NCI-H146 (cell line): ENCODE results near the gene MRPS2.
"Not testable (repeated sequence)": the region's sequence is repeated elsewhere in the genome, so short reads cannot be mapped to it uniquely, and the experiment has no call there.

Experiments used
- DNase-seq: peaks from one replicate; lab custom pipeline; 2025; lab: John Stamatoyannopoulos, UW

MRPS2 gene

DNA sequence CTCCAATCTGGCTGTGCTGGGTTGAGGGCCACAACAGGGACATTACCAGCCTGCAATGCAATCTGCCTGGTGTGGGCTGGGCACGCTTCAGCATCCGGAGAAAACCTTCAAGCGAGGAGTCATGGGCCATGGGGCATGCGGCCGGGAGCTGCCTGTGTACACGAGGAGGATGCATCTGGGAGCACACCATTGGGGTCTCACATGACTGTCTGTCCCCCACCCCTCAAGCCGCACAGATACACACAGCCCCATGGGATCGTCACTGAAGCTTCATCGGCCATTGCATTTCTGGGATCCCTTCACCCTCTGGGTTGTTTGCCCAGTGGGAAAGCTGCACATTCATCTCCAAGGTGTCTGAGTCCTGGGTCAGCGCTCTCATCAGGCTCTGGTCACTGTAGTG, 30.6 kb downstream of the MRPS2 start:
- DNase-seq = no peak

DNA sequence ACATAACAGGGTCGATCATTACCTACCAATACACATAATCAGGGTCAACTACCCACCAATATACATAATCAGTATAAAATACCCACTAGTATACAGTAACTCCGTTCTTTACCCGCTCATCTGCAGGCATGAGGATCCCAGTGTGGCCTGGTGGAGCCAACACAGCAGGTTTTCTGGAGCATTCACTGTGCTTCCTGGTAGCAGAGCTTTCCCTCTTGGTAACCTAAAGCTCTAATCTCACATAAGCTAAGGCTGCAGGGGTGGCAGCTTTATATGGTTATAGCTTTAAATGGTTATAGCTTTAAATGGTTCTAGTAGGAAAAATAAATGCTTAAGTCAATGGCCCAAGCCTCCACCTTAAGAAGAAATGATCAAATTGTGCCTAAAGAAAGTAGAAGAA, 32.6 kb downstream of the MRPS2 start:
- DNase-seq = no peak

- DNase-seq = no peak
These were observed 33.2 kb downstream of the MRPS2 start for GRCh38 chr9:135533674-135534073.

DNA sequence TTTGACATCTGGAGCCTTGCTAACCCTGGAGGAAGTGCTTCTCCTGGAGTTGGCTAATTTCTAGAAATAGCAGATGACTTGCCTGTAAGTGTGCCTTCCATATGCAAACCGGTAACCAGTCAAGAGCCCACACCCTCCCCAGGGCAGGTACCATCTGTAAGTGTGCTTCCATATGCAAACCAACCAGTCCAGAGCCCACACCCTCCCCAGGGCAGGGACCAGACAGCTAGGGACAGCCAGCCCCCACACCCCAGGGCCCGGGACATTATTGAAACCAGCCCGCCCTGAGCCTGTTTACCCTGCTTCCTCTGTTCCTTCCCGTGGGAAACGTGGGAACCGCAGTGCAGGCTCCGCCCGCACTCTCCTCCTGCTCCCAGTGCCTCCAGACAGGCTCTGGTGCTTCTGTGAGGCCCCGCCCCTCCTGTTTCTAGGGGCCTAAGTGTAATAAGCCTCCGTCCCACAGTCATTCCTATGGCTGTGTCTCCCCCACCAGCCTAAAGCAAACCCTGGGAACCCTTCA, 33.8 kb downstream of the MRPS2 start:
- DNase-seq = not testable (repeated sequence)

- DNase-seq = not testable (repeated sequence)
These were observed 34.3 kb downstream of the MRPS2 start for GRCh38 chr9:135534826-135535225.

- not testable (repeated sequence) for DNase-seq
These were observed 35.1 kb downstream of the MRPS2 start for GRCh38 chr9:135535631-135536030.

- no peak for DNase-seq
These were observed 35.7 kb downstream of the MRPS2 start for GRCh38 chr9:135536216-135536615.

- not testable (repeated sequence) for DNase-seq
These were observed 42.9 kb downstream of the MRPS2 start for GRCh38 chr9:135543262-135543894.

GRCh38 chr9:135544981-135545635, 44.6 kb downstream of the MRPS2 start:
- DNase-seq = no peak

- DNase-seq = not testable (repeated sequence)
These were observed 45.2 kb downstream of the MRPS2 start, which contains the start of gene OBP2A for GRCh38 chr9:135545646-135546176. OBP2A (plus strand) TSS chr9:135546126; CDS start chr9:135546181, 55 bp downstream.

DNA sequence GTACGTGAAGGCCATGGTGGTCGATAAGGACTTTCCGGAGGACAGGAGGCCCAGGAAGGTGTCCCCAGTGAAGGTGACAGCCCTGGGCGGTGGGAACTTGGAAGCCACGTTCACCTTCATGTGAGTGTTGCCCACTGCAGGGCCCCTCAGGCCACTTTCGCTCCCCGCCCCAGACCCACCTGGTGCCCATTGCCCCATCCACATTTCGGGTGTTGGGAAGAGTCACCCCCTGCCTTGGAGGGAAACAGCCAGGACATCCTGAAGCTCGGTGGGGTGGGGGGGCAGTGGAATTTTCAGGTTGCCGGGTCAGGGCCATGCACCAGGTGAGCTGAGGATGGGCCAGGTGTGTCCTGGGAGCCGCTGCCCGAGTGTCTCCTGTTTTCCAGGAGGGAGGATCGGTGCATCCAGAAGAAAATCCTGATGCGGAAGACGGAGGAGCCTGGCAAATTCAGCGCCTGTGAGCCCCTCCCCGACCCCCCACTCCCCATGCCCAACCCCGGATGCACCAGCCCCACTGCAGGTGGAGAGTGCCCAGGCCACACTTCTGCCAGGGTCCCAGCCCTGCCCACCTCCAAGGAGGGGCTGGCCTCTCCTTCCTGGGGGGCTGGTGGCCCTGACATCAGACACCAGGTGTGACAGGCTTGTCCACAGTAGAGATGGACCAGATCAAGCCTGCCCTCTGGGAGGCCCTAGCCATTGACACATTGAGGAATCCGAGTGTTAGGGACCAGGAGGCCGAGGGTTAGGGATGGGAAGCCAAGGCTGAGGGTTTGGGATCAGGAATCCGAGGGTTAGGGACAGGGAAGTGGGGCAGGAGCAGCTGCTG, 46.5 kb downstream of the MRPS2 start:
- DNase-seq = not testable (repeated sequence)

DNA sequence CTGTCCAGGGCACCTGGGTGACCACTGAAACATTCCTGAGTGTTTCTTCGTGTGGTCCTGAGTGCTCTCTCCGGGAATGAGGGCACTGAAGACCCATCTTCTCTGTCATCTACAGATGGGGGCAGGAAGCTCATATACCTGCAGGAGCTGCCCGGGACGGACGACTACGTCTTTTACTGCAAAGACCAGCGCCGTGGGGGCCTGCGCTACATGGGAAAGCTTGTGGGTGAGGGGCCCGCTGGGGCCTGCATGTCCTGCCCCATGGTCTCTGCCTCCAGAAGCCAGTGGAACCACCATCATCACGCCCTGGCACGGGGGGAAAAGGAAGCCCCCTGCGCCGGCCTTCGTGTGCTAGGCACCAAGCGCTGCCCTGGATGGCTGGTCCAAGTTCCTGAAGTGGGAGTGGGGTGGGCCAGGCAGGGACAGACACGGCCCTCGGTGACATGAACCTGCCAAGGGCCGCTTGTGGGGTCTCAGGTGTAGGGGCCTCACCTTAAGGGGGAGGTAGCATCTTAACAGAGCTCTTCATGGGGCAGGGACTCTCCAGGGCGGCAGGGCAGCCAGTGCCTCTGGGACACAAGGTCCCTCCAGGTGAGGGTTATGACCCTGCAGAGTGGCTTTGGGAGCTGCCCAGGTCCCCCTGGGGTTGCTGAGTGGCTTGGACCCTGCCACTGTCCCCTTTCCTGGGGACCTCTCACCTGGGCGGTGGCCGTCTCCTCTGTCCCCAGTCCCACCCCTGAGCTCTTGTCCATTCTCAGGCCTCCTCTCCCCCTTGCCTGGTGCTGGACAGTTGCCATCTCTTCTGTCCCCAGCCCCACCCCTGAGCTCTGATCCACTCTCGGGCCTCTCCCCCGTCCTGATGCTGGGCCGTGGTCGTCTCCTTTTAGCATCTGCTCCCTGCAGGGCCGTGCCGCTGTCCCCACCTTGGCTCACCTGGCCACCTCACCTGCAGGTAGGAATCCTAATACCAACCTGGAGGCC, 47.6 kb downstream of the MRPS2 start:
- no peak for DNase-seq

DNA sequence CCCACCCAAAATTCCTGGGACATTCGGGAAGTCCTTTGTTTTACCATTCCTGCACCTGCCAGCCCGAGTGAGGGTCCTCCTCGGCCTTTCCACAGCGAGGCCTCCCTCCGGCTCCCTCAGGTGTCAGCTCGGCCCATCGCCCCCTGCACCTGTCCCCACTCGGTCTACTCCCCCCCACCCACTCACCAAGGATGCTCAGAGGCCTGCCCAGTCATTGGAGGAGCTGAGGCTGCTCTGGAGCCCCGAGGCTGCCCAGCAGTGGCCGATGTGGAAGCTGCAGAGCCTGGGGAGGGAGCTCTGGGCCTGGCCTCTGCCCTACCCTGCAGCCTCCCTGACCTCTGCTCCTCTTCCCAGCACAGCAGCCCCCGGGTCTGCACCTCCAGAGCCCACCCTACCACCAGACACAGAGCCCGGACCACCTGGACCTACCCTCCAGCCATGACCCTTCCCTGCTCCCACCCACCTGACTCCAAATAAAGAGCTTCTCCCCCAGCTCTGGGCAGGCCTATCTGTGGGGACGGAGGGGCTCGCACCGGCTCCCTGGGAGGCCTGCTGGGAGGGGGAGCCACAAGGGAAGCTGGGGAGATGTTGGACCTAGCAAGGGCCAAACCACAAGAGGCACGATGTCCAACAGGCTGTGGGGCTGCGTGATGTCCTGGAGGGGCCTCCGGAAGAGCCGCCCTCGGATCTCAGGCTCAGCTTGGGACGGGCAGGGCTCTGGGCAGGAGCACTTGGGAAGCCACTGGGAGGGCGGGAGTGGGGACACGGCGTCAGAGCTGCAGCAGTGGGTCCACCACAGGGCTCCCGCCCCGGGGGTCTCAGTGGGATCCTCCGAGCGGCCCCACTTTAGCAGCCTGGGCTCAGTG, 49.2 kb downstream of the MRPS2 start:
- DNase-seq = not testable (repeated sequence)

DNA sequence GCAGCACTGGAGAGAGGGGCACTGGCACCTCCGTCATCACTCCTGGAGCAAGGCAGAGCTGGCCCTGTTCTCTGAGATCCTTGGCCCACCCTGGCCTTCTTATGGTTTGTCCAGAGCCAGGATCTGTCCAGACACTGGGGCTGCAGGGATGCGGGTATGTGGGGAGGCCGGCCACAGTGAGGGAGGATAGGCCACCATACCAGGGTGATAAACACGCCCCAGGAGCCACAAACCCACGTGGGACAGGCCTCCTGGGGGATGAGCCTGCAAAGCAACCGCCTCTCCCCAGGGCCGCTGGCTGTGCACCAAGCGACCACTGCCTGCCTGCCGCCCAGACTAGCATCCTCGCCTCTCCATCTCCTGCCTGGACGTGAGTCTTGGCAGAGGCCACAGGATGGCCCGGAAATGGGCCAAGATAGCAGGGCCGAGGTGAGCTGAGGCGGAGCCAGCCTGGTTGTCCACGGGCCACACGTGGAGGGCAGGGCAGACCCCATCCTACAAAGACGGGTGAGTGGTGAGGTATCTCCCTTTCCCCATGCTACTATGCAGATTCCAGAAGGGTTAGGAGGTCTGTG, 49.9 kb downstream of the MRPS2 start:
- no peak for DNase-seq

GRCh38 chr9:135551031-135551430, 50.5 kb downstream of the MRPS2 start:
- DNase-seq = no peak

DNA sequence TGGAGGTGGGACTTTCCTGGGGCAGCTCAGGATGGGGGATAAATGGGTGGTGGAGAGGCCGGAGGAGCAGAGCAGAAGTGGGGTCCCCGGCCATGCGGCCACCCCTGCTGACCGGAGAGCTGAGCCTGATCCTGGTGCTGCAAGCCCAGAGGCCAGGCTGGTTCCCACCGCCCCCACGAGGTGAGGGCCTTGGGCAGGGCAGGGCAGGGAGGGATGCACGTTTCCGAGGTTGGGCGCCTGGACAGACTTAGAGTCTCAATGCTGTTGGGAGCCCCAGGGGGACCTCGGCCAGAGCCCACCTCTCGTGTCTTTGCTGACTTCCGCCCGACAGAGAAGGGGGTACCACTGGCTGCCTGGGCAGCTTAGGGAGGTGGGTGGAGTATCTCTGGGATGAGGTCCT, 51.0 kb downstream of the MRPS2 start:
- DNase-seq = no peak

DNA sequence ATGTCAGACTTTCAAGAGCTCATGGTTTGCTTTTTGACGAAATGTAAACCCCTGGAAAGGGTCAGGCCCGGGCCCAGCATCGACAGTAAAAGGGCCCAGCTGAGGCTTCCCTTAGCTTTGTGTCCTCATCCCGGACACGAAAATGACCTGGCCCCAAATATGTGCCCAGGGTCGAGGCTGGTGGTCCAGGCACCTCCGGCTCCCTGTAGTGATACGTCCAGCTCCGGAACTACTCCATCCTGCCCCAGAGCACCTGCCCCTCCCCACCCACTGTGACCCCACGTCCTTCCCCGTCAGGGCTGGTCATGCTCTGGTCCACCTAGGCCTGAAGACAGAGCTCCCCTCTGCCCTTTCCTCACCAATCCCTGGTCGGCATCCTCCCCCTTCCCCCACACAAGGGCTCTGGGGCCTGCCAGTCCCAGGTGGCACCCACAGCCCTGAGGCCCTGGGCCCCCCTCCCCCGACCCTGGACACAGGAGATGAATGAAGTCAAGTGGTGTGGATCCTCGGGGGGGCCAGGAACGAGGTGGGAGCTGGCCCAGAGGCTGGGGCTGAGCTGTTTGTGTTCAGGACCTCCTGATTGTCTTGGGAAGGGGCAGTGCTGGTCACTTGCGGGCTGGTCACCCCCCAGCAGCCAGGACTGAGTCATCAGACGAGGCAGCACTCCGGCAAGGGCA, 51.7 kb downstream of the MRPS2 start:
- no peak for DNase-seq

DNA sequence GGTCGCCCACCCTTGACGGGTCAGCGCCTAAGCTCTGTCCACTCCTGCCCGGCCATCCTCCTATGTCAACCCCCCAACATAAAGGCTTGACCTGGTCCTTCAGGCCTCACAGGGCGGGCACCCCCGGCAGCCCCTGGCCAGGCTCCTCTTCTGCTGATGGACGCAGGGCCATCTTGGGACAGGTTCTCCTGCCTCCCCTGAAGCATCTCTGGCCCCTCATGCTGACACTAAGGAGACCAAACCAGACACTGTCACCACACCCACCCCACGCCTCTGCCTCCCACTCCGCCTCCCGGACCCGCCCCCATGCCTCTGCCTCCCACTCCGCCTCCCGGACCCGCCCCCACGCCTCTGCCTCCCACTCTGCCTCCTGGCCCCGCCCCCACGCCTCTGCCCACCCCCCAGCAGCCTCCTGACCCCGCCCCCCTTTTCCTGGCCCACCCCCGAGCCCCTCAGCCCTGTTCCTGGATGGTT, 52.3 kb downstream of the MRPS2 start:
- no peak for DNase-seq
